Activated naive CD4-positive, alpha-beta T cell treated with anti-CD3 and anti-CD28 coated beads for 36 hours (primary cell): Measurements from ENCODE around the gene ZNF587. TPM values are rescaled to one million over a fixed set of nuclear protein-coding genes. Genes with fewer than 3 reads are reported as not detected.
"Not testable (repeated sequence)": the region's sequence is repeated elsewhere in the genome, so short reads cannot be mapped to it uniquely, and the experiment has no call there.

Source experiments
- CTCF ChIA-PET: fragments of 350-600 bp; sonication (Branson Sonifier 250); formaldehyde crosslinking; loops from one replicate; lab custom pipeline; 2021; ENCODE audit warnings: antibody characterized with exemption; lab: Charles Lee
- DNase-seq: peaks from one replicate; pipeline ENCODE4 v3.0.0-alpha.2; 2020
- H3K27ac Mint-ChIP-seq: one replicate; pipeline ENCODE4 v1.8.0; 2021; ENCODE audit warnings: mild to moderate bottlenecking, mixed read lengths
- H3K27me3 Mint-ChIP-seq: one replicate; pipeline ENCODE4 v1.8.0; 2021; ENCODE audit warnings: low read depth, mixed read lengths
- H3K36me3 Mint-ChIP-seq: one replicate; pipeline ENCODE4 v1.8.0; 2021; ENCODE audit warnings: low read depth, mixed read lengths
- H3K4me1 Mint-ChIP-seq: one replicate; pipeline ENCODE4 v1.8.0; 2021; ENCODE audit warnings: low read depth, mixed read lengths
- H3K4me3 Mint-ChIP-seq: one replicate; pipeline ENCODE4 v1.8.0; 2021; ENCODE audit warnings: mild to moderate bottlenecking, moderate library complexity, mixed read lengths
- H3K9me3 Mint-ChIP-seq: one replicate; pipeline ENCODE4 v1.8.0; 2021; ENCODE audit warnings: mixed read lengths
- intact Hi-C: fragments of 100-400 bp; cut with micrococcal nuclease; formaldehyde crosslinking; loops from one replicate; pipeline ENCODE4 v1.15.1; 2023
- total RNA-seq, 2 experiments: library from RNA; stranded (reverse); gene quantifications; one replicate each; pipeline ENCODE4 v1.2.3, GENCODE V29; 2021

ZNF587 gene
- total RNA-seq, 2 experiments from 2014 or later: 17.5 to 20.2 TPM

GRCh38 chr19:57825511-57825910 is 24.1 kb upstream of the ZNF587 start:
- Mint-ChIP-seq H3K9me3 (no peaks in the 10 kb centered on the region), H3K4me3 (no peak overlapping the region), H3K27me3 (no peaks in the 10 kb centered on the region), H3K4me1 (peaks cover 52% of the 10 kb centered on the region), H3K27ac (no peak overlapping the region), H3K36me3 (peaks cover 67% of the 10 kb centered on the region)
- CTCF ChIA-PET: no interaction called here
- intact Hi-C loops: no loop called here
- no peak for DNase-seq

GRCh38 chr19:57829316-57829715 is 20.3 kb upstream of the ZNF587 start:
- CTCF ChIA-PET: no interaction called here
- intact Hi-C loops: no loop called here
- H3K4me1 Mint-ChIP-seq: peaks cover 30% of the 10 kb centered on the region
- no peak overlapping the region for H3K4me3 Mint-ChIP-seq
- H3K9me3 Mint-ChIP-seq: no peaks in the 10 kb centered on the region
- DNase-seq: no peak
- no peaks in the 10 kb centered on the region for H3K27me3 Mint-ChIP-seq
- peaks cover 59% of the 10 kb centered on the region for H3K36me3 Mint-ChIP-seq
- H3K27ac Mint-ChIP-seq: no peak overlapping the region

- no peaks in the 10 kb centered on the region for H3K9me3 Mint-ChIP-seq
- intact Hi-C loops: no loop called here
- peak; percentile 56 for DNase-seq
- H3K4me1 Mint-ChIP-seq: peaks cover 26% of the 10 kb centered on the region
- H3K27ac Mint-ChIP-seq: no peak within 1 kb of the TSS
- peaks cover 55% of the 10 kb centered on the region for H3K36me3 Mint-ChIP-seq
- H3K27me3 Mint-ChIP-seq: no peaks in the 10 kb centered on the region
- H3K4me3 Mint-ChIP-seq: no peak within 1 kb of the TSS
- CTCF ChIA-PET: interaction anchor here (0.9 kb wide), 1 partner anchor 10 kb away, joined by 3 read pairs; no protein-coding TSS in a partner anchor
Measured at GRCh38 chr19:57830071-57830602, 19.5 kb upstream of the ZNF587 start, which contains the start of gene ZNF587B. Gene ZNF587B (plus strand): TSS chr19:57830299. CDS start chr19:57830529, 230 bp downstream.

GRCh38 chr19:57836991-57837390 is 12.7 kb upstream of the ZNF587 start:
- peaks cover 14% of the 10 kb centered on the region for H3K4me1 Mint-ChIP-seq
- peaks cover 36% of the 10 kb centered on the region for H3K36me3 Mint-ChIP-seq
- H3K9me3 Mint-ChIP-seq, intact Hi-C loops, H3K27me3 Mint-ChIP-seq, DNase-seq, CTCF ChIA-PET, H3K4me3 Mint-ChIP-seq, H3K27ac Mint-ChIP-seq: not testable (repeated sequence)

- not testable (repeated sequence) for H3K4me3 Mint-ChIP-seq
Measured at GRCh38 chr19:57838622-57839191, 11.0 kb upstream of the ZNF587 start.

GRCh38 chr19:57841122-57841763 is 8.4 kb upstream of the ZNF587 start:
- Mint-ChIP-seq H3K27ac (no peak overlapping the region), H3K4me1 (peaks cover 11% of the 10 kb centered on the region), H3K27me3 (no peaks in the 10 kb centered on the region), H3K4me3 (no peak overlapping the region), H3K36me3 (peaks cover 57% of the 10 kb centered on the region), H3K9me3 (no peaks in the 10 kb centered on the region)
- CTCF ChIA-PET: no interaction called here
- DNase-seq: no peak
- intact Hi-C loops: no loop called here

More at GRCh38 chr19:57838622-57839191, 11.0 kb upstream of the ZNF587 start:
- H3K9me3 Mint-ChIP-seq, intact Hi-C loops, H3K27me3 Mint-ChIP-seq, CTCF ChIA-PET, DNase-seq: not testable (repeated sequence)
- peaks cover 43% of the 10 kb centered on the region for H3K36me3 Mint-ChIP-seq
- peaks cover 11% of the 10 kb centered on the region for H3K4me1 Mint-ChIP-seq
- H3K27ac Mint-ChIP-seq: peak overlapping the region; percentile 32

DNA sequence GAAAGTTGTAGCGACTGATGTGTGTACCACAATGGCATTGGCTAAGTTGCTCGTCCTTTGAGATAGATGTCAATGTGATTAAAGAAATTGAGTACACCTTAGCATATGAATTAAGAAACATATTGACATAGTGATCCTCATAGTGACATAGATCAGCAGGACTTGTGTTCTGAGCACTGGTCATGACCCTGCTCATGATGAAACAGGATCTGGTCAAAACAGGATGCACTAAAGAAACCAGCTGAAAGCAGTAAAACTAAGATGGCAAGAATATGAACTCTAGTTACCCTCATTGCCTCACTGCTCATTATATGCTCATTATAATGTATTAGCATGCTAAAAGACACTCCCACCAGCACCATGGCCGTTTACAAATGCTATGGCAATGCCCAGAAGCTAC is 2.5 kb upstream of the ZNF587 start:
- CTCF ChIA-PET, H3K27me3 Mint-ChIP-seq, H3K9me3 Mint-ChIP-seq, H3K4me3 Mint-ChIP-seq, H3K27ac Mint-ChIP-seq, intact Hi-C loops, DNase-seq: not testable (repeated sequence)
- Mint-ChIP-seq H3K4me1 (peaks cover 22% of the 10 kb centered on the region), H3K36me3 (peaks cover 53% of the 10 kb centered on the region)

DNA sequence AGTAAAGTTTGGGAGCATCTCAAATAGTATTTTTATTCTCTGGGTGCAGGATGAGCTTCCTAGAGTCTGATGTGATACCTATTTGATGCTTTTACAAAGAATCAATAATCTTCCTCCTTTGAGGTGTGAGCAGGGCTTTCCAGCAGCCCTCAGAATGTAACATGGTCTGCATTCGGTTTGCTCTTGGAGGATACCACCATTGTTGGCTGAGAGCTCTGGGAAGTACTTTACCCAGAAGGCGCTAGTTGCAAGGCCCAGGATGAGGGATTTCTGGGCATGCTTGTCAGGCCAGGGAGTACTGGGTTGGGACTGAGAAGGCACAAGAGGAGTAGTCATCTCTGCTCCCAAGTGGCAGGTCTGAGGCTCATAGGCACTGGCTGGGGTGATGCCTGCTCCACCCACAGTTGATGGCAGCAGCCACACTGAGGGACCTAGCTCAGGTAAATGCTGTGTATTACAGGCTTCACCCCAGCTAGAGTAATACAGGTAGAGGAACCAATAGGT is 445 bp upstream of the ZNF587 start:
- H3K9me3 Mint-ChIP-seq: peaks cover 11% of the 10 kb centered on the region
- intact Hi-C loops: loop anchor here (1.0 to 2.0 kb wide), 2 partner anchors 30 to 68 kb away; partner anchors contain the start of gene ZNF417
- peak overlapping the region; percentile 24 for H3K27ac Mint-ChIP-seq
- H3K4me1 Mint-ChIP-seq: peaks cover 21% of the 10 kb centered on the region
- not testable (repeated sequence) for DNase-seq, H3K27me3 Mint-ChIP-seq
- H3K36me3 Mint-ChIP-seq: peaks cover 58% of the 10 kb centered on the region
- H3K4me3 Mint-ChIP-seq: peak overlapping the region; percentile 84
- CTCF ChIA-PET: interaction anchor here (0.6 kb wide), 1 partner anchor 282 kb away, joined by 3 read pairs; no protein-coding TSS in a partner anchor

DNA sequence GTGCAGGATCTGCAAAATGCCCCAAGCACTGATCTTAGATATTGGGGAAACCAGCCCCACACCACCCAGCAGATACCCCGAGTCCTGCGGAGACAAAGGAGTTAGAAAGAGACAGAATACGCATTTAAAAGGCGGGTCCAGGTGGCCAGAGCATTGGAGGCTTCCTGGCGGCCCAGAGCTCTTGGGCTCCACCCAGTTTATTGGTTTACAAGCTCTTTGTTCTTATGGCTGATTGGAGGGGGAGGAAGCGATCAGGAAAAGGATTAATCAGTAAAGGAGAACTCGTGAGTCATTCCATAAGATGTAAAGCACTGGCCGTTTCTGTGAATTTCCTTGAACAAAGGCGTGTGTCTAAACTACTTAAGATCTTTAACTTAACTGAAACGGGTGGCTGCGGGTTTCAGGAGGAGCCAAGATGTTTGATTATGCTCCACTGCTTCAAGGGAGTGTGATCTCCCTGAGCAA is 926 bp downstream of the ZNF587 start:
- intact Hi-C loops: no loop called here
- CTCF ChIA-PET: no interaction called here
- Mint-ChIP-seq H3K36me3 (peaks cover 57% of the 10 kb centered on the region), H3K4me1 (peaks cover 21% of the 10 kb centered on the region), H3K4me3 (peak overlapping the region; percentile 84), H3K27me3 (no peaks in the 10 kb centered on the region), H3K9me3 (peaks cover 14% of the 10 kb centered on the region), H3K27ac (peak overlapping the region; percentile 77)
- no peak for DNase-seq

DNA sequence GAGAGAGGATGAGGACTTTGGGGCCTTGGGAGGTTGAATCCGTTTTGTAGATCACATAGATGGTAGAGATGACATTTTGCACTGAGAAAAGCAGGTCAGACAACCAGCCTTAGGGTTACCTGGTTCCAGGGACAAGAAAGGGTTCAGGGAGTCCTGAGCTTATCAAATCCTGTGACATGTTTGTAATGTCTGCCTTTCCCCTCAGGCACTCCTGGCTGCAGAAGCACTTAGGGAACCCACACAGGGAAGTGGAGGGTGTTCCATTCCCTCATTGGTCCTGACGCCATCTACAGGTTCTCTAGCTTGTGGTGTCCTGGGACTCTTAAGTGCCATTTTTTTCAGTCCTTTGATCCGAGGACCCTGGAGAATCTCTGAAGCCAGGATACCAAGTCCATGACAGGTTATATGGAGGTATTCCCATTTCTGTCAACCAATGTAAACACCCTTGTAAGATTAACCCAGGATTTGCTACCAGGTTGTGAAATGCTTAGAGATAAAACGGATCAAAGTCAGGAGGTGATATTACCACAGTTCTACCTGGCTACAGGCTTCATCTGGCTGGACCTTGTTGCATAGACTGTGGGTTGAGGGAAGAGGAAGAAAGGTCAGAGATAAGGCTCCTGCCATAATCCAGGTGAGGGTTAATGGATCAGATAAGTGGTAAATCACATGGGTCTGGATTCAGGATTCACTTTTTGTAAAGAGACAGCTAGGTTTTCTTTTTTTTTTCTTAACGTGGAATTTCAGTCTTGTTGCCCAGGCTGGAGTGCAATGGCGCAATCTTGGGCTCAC is 2.3 kb downstream of the ZNF587 start:
- H3K27ac Mint-ChIP-seq, H3K27me3 Mint-ChIP-seq, intact Hi-C loops, DNase-seq, H3K4me3 Mint-ChIP-seq: not testable (repeated sequence)
- CTCF ChIA-PET: interaction anchor here (0.6 kb wide), 2 partner anchors 44 to 83 kb away, joined by 3 read pairs; partner anchors contain the start of gene ZNF586
- Mint-ChIP-seq H3K9me3 (peaks cover 22% of the 10 kb centered on the region), H3K36me3 (peaks cover 67% of the 10 kb centered on the region), H3K4me1 (peaks cover 21% of the 10 kb centered on the region)

- CTCF ChIA-PET, H3K27me3 Mint-ChIP-seq, H3K4me3 Mint-ChIP-seq, intact Hi-C loops, DNase-seq, H3K27ac Mint-ChIP-seq: not testable (repeated sequence)
- peaks cover 20% of the 10 kb centered on the region for H3K4me1 Mint-ChIP-seq
- H3K9me3 Mint-ChIP-seq: peaks cover 28% of the 10 kb centered on the region
- peaks cover 81% of the 10 kb centered on the region for H3K36me3 Mint-ChIP-seq
Measured at GRCh38 chr19:57854117-57854516, 4.5 kb downstream of the ZNF587 start.

DNA sequence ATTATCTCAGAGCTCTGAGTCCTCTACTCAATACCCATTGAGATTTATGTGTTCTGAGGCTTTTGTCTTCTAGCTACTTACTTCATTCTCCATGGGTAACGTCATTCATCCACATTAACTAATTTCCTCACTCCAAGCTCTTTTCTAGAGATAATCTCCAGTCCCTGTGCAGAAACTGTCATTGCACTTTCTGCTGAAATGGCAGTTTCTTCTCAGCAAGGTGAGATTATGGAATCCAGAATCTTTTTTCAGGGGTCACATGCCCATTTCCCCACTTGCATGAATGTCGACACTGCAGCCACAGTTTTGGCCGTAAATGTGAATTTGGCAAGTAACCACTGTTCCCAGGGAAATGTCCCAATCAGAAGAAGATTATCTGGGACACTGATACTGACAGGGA is 12.7 kb downstream of the ZNF587 start:
- H3K27me3 Mint-ChIP-seq, intact Hi-C loops, H3K27ac Mint-ChIP-seq, H3K4me1 Mint-ChIP-seq, CTCF ChIA-PET, H3K4me3 Mint-ChIP-seq, DNase-seq: not testable (repeated sequence)
- Mint-ChIP-seq H3K9me3 (peaks cover 62% of the 10 kb centered on the region), H3K36me3 (peaks cover 92% of the 10 kb centered on the region)
